ENCODE data around the gene SSH3. TPM values are rescaled to one million over a fixed set of nuclear protein-coding genes. Genes with fewer than 3 reads are reported as not detected.

The SSH3 gene
- total RNA-seq, 2 experiments from 2014 or later, result 9.2 to 18.5 TPM

GRCh38 chr11:67254798-67255197, 48.5 kb upstream of the SSH3 start:
- BruUV-seq (replicated peaks), result no TSS peak
- H2AFZ ChIP-seq (ENCODE audit: low read length), result no peak overlapping the region
- no peaks in the 10 kb centered on the region for H3K9me3 ChIP-seq (ENCODE audit: low read length)
- peaks cover 76% of the 10 kb centered on the region for H3K36me3 ChIP-seq (ENCODE audit: insufficient read depth, low read length)
- TF ChIP-seq, protein P1, sequence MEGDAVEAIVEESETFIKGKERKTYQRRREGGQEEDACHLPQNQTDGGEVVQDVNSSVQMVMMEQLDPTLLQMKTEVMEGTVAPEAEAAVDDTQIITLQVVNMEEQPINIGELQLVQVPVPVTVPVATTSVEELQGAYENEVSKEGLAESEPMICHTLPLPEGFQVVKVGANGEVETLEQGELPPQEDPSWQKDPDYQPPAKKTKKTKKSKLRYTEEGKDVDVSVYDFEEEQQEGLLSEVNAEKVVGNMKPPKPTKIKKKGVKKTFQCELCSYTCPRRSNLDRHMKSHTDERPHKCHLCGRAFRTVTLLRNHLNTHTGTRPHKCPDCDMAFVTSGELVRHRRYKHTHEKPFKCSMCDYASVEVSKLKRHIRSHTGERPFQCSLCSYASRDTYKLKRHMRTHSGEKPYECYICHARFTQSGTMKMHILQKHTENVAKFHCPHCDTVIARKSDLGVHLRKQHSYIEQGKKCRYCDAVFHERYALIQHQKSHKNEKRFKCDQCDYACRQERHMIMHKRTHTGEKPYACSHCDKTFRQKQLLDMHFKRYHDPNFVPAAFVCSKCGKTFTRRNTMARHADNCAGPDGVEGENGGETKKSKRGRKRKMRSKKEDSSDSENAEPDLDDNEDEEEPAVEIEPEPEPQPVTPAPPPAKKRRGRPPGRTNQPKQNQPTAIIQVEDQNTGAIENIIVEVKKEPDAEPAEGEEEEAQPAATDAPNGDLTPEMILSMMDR (conservative IDR thresholded peaks at IDR 0.05; ENCODE audit: low read length), result no peak
- TF ChIP-seq EZH2phosphoT487 (IDR thresholded peaks at IDR 0.05; ENCODE audit: borderline replicate concordance, low read depth, low read length), result no peak
- intact Hi-C loops (cut with micrococcal nuclease; ENCODE audit: unreplicated experiment), result no loop called here
- no peak overlapping the region for H3K4me3 ChIP-seq (ENCODE audit: low read depth, low read length, poor library complexity, severe bottlenecking)
- ChIA-PET CTCF (ENCODE audit: unreplicated experiment) (no interaction called here), POLR2A (interaction anchor here (1.5 kb wide), 1 partner anchor 15 kb away, joined by 3 read pairs; no protein-coding TSS in a partner anchor)
- no peaks in the 10 kb centered on the region for H3K9me2 ChIP-seq (ENCODE audit: insufficient read depth, low read length)
- H3K27ac ChIP-seq (ENCODE audit: low read depth, low read length, poor library complexity, severe bottlenecking), result no peak overlapping the region
- DNase-seq (ENCODE audit: low spot score), result no peak
- no peaks in the 10 kb centered on the region for H4K20me1 ChIP-seq (ENCODE audit: insufficient read depth, low read length)
- no peak overlapping the region for H3K4me2 ChIP-seq (ENCODE audit: low read length)
- H3K4me1 ChIP-seq (ENCODE audit: insufficient read depth, low read length, poor library complexity, severe bottlenecking), result no peaks in the 10 kb centered on the region
- H3K79me2 ChIP-seq (ENCODE audit: insufficient read depth, low read depth, low read length), result no peaks in the 10 kb centered on the region

- no peaks in the 10 kb centered on the region for H3K79me2 ChIP-seq (ENCODE audit: insufficient read depth, low read depth, low read length)
- no peak overlapping the region for H2AFZ ChIP-seq (ENCODE audit: low read length)
- H3K36me3 ChIP-seq (ENCODE audit: insufficient read depth, low read length), result peaks cover 70% of the 10 kb centered on the region
- TF ChIP-seq EZH2phosphoT487 (IDR thresholded peaks at IDR 0.05; ENCODE audit: borderline replicate concordance, low read depth, low read length), result no peak
- TF ChIP-seq, protein P1 (conservative IDR thresholded peaks at IDR 0.05; ENCODE audit: low read length), result no peak
- H3K27ac ChIP-seq (ENCODE audit: low read depth, low read length, poor library complexity, severe bottlenecking), result no peak overlapping the region
- no TSS peak for BruUV-seq (replicated peaks)
- intact Hi-C loops (cut with micrococcal nuclease; ENCODE audit: unreplicated experiment), result no loop called here
- no peak for DNase-seq (ENCODE audit: low spot score)
- H3K4me3 ChIP-seq (ENCODE audit: low read depth, low read length, poor library complexity, severe bottlenecking), result no peak overlapping the region
- no peaks in the 10 kb centered on the region for H3K4me1 ChIP-seq (ENCODE audit: insufficient read depth, low read length, poor library complexity, severe bottlenecking)
- no peaks in the 10 kb centered on the region for H4K20me1 ChIP-seq (ENCODE audit: insufficient read depth, low read length)
- ChIA-PET CTCF (ENCODE audit: unreplicated experiment) (no interaction called here), POLR2A (no interaction called here)
- H3K9me3 ChIP-seq (ENCODE audit: low read length), result no peaks in the 10 kb centered on the region
- no peaks in the 10 kb centered on the region for H3K9me2 ChIP-seq (ENCODE audit: insufficient read depth, low read length)
- H3K4me2 ChIP-seq (ENCODE audit: low read length), result no peak overlapping the region
These were observed 48.0 kb upstream of the SSH3 start for GRCh38 chr11:67255353-67255752.

DNA sequence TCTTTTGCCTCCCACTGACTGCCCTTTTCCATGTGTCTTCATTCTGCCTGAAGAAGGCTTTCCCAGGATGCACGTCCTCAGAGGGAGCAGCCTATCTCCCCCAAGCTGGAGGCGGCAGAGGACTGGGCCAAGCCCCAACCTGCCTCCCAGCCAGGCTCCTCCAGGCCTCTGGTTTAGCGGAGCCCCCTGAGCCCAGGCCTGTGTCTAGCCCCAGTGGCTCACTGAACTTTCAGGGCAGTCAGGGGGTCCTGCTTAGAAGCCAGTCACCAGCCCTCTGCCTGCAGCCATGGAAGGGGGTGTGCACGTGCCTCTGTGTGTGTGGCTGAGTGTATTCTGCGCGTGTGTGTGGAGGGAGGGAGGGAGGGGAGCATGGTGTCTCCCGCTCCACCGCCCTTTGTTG, 47.5 kb upstream of the SSH3 start:
- no peaks in the 10 kb centered on the region for H4K20me1 ChIP-seq (ENCODE audit: insufficient read depth, low read length)
- no peaks in the 10 kb centered on the region for H3K4me1 ChIP-seq (ENCODE audit: insufficient read depth, low read length, poor library complexity, severe bottlenecking)
- H3K27ac ChIP-seq (ENCODE audit: low read depth, low read length, poor library complexity, severe bottlenecking), result no peak overlapping the region
- H3K79me2 ChIP-seq (ENCODE audit: insufficient read depth, low read depth, low read length), result no peaks in the 10 kb centered on the region
- TF ChIP-seq, protein P1 (conservative IDR thresholded peaks at IDR 0.05; ENCODE audit: low read length), result no peak
- no peak for TF ChIP-seq EZH2phosphoT487 (IDR thresholded peaks at IDR 0.05; ENCODE audit: borderline replicate concordance, low read depth, low read length)
- H3K9me3 ChIP-seq (ENCODE audit: low read length), result no peaks in the 10 kb centered on the region
- peaks cover 65% of the 10 kb centered on the region for H3K36me3 ChIP-seq (ENCODE audit: insufficient read depth, low read length)
- no peak for DNase-seq (ENCODE audit: low spot score)
- H3K4me2 ChIP-seq (ENCODE audit: low read length), result no peak overlapping the region
- intact Hi-C loops (cut with micrococcal nuclease; ENCODE audit: unreplicated experiment), result no loop called here
- no peak overlapping the region for H3K4me3 ChIP-seq (ENCODE audit: low read depth, low read length, poor library complexity, severe bottlenecking)
- no TSS peak for BruUV-seq (replicated peaks)
- ChIA-PET POLR2A (interaction anchor here (0.7 kb wide), 1 partner anchor 125 kb away, joined by 3 read pairs; no protein-coding TSS in a partner anchor), CTCF (ENCODE audit: unreplicated experiment) (no interaction called here)
- H3K9me2 ChIP-seq (ENCODE audit: insufficient read depth, low read length), result no peaks in the 10 kb centered on the region
- no peak overlapping the region for H2AFZ ChIP-seq (ENCODE audit: low read length)

Measured in OCI-LY7 (cell line).